Measurements from ENCODE around the gene ARHGAP19.

- TF ChIP-seq POLR2AphosphoS5 (IDR thresholded peaks at IDR 0.05; ENCODE audit: low read depth, low read length) (no peak), POLR2A (IDR thresholded peaks at IDR 0.05; ENCODE audit: low read depth, low read length) (no peak)
Measured at GRCh38 chr10:97190450-97190849, 102.0 kb downstream of the ARHGAP19 start.

All from GM12892 (cell line).